VCaP (cell line): Measurements from ENCODE around the gene UBAP1L.

Experiments used
- H3K27ac ChIP-seq: fragments of 450-650 bp; 2 replicates; pipeline ENCODE4 v1.5.1; 2017
- TF ChIP-seq, protein P1 (sequence below): fragments of 450-650 bp; conservative IDR thresholded peaks from 2 replicates; pipeline ENCODE4 v1.5.1; 2017; ENCODE audit warnings: mild to moderate bottlenecking, moderate library complexity

UBAP1L gene

DNA sequence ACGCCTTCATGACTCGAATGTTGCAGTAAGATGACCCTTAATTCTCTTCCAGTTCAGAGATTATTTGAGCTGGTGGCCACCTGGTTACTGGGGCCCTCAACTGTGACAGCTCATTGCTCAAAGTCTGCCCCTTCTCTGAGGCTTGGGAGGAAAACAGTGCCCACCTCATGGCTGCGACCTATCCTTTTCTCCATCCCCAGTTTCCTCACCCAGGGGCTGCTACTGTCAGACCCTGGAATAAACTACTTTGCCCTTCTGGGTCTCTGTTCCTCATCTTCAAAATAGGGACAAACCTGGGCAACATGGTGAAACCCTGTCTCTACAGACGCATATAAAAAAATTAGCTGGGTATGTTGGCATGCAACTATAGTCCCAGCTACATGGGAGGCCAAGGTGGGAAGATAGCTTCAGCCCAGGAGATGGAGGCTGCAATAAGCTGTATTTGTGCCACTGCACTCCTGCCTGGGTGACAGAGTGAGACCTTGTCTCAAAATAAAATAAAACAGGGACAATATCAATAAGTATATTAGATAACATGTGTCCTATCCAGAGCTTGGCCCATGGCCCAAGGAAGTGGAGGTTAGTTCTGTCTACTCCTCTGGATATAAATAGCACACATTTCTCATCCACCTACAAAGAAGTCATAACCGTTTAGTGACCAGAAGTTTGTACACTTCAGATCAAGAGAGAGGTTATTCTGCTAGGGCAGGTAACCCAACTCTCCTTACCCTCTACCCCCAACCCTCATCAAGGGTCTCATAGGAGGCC, 45.0 kb downstream of the UBAP1L start:
- no peak overlapping the region for H3K27ac ChIP-seq
- TF ChIP-seq, protein P1, sequence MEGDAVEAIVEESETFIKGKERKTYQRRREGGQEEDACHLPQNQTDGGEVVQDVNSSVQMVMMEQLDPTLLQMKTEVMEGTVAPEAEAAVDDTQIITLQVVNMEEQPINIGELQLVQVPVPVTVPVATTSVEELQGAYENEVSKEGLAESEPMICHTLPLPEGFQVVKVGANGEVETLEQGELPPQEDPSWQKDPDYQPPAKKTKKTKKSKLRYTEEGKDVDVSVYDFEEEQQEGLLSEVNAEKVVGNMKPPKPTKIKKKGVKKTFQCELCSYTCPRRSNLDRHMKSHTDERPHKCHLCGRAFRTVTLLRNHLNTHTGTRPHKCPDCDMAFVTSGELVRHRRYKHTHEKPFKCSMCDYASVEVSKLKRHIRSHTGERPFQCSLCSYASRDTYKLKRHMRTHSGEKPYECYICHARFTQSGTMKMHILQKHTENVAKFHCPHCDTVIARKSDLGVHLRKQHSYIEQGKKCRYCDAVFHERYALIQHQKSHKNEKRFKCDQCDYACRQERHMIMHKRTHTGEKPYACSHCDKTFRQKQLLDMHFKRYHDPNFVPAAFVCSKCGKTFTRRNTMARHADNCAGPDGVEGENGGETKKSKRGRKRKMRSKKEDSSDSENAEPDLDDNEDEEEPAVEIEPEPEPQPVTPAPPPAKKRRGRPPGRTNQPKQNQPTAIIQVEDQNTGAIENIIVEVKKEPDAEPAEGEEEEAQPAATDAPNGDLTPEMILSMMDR: no peak

DNA sequence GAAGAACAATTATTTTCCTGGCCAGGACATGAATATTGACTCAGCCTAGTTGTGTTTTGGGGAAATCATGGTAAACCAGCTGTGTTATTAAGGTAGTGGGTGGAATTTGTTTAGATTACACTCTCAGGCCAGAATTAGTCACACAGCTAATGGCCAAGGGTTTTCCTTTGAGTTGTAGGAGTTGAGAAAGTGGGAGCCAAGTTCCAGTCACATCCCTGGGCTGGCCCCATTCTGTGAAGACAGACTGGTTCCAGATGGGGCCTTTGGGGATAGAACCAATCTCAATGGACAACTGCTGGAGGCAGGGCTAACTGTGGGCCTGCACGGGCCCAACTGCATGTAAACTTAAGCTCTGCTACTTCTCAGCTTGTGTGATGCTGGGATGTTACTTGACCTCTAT, 45.8 kb downstream of the UBAP1L start:
- TF ChIP-seq, protein P1: no peak
- no peak overlapping the region for H3K27ac ChIP-seq

DNA sequence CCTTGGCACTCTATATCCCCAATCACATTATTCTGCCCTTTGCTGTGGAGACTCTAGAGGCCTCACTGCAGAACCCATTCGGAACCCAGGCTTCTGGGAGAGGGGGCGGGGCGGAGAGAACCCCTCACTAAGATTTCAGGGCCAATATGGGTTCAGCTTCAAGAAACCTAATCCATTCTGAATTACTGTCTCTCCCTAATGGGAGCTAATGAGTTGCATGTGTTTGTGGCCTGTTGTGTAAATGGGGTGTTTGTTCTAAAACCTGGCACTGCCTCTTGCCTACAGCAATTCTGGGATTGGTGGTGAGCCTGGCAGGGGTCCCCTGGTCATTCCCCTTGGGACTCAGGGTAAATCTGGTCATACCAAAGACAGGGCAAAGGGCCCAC, 46.6 kb downstream of the UBAP1L start:
- H3K27ac ChIP-seq: no peak overlapping the region

DNA sequence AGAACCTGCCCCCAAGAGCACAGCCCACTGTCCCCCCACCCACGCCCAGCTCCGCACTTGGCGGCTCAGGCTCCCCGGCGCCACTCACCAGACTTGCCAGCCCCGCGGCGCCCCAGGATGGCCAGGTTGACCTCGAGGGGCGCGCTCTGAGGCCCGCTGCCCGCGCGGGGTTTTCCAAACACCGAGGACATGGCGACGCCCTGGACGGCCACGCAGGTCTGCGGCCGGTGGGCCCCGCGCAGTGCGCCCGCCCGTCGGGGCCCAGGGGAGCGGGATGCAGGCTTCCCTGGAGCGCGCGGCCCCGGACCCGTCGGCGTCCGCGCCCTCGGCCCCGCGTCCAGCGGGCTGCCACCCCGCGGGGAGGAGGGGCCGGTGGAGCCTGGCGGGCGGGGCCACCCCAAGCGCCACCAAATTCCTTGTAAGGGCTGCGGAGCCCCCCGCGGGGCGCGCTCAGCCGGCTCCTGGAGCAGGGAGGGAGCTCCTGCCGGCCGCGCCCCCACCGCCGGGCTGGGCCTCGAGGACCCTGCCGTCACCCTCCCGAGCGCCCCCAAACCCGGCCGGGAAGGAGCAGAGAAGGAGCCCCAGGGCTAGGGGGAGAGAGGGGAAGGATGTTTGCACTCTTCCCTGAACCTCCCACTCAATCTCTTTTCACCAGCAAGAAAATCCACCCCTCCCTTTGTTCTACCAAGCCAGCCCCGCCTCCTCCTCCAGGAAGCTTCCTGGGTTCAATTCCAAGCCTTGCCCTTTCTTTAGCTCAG, 47.2 kb downstream of the UBAP1L start, which contains the start of gene RASL12:
RASL12 (minus strand) TSS at position 347 of the 758 bp plus-strand sequence; CDS start at position 191, 156 bp downstream.
- TF ChIP-seq, protein P1: no peak
- no peak within 1 kb of the TSS for H3K27ac ChIP-seq

More for the DNA sequence above, 46.6 kb downstream of the UBAP1L start:
- TF ChIP-seq, protein P1: no peak

DNA sequence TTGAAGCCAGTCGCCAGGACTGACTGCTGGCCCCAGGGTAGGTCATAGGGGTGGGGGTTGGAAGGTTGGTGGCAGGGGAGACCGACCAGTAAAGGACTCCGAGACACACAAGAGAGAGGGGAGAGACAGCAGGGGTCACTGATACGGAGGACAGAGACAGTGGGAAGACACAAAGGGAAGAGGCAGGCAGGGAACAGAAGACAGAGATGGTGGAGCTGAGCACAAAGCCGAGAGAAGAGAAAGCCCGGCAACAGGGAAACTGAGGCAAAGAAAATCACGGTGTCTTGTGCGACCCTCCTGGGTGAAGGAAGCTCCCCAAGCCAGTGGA, 47.7 kb downstream of the UBAP1L start:
- TF ChIP-seq, protein P1: no peak
- H3K27ac ChIP-seq: no peak overlapping the region

DNA sequence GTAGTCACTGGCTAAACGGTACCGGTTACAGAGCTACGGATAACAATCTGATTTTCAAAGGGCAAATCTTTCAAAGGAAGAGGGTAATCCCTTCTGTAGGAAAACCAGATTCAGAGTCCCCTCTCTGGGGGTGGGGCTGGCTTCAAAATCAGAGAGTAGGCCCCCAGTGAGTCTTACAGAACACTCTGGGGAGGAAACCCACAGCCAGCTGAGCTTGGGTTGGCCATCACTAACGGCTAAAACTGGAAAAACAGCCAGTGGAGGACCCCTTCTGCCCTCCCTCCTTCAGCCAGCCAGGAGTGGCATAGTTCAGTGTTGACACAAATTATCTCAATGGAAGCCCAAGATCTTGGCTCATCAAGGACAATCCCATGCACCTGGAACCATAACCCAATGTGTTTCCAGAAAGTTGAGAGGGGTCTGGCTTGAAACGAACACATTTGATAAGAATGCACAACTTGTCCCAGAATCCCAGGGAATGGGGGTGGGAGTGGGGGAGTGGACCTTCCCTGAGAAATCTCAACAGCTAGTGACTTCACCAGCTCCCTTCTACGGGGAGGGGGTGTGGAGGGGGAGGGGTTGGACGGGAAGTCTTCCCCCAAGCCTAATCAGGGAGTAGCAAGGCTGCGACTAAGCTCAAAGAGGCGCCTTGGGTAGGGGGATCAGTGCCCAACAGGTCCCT, 48.2 kb downstream of the UBAP1L start:
- TF ChIP-seq, protein P1: no peak

DNA sequence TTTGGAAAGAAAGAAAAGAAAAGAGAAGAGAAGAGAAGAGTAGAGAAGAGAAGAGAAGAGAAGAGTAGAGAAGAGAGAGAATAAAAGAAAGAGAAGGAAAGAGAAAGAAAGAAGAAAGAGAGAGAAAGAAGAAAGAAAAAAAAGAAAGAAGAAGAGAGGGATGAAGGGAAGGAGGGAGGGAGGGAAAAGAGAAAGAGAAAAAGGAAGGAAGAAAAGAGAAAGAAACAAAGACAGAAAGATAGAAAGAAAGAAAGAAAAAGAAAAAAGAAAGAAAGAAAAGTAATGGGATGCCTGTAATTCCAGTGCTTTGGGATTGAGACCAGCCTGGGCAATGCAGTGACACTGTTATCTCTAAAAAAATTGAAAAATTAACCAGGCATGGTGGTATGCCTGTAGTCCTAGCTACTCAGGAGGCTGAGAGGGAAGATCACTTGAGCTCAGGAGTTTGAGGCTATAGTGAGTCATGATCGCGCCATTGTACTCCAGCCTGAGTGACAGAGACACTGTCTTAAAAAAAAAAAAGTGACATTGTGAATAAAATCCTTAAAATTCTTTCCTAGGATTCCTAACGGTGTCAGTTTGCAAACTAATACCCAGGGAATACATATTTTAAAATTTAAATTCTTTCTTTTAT, 48.9 kb downstream of the UBAP1L start:
- TF ChIP-seq, protein P1: no peak
- H3K27ac ChIP-seq: no peak overlapping the region

More for the DNA sequence above, 48.2 kb downstream of the UBAP1L start:
- H3K27ac ChIP-seq: no peak overlapping the region
